HG03103 (cell line): Measurements from ENCODE around the gene GAREM2.

Experiments used
- ATAC-seq: cut with Tn5 transposase; IDR thresholded peaks from one replicate; pipeline ENCODE4 v1.9.1; 2021; ENCODE audit warnings: low read depth; ENCODE audit not compliant: unreplicated experiment

GAREM2 gene

GRCh38 chr2:26169226-26169625, 3.7 kb upstream of the GAREM2 start:
- no peak for ATAC-seq

- ATAC-seq = no peak
Measured at GRCh38 chr2:26169681-26170414, 3.0 kb upstream of the GAREM2 start.

GRCh38 chr2:26170795-26171194, 2.1 kb upstream of the GAREM2 start:
- ATAC-seq = no peak

- ATAC-seq = no peak
Measured at GRCh38 chr2:26172189-26172870, 558 bp upstream of the GAREM2 start.

GRCh38 chr2:26173776-26174482, 1.0 kb downstream of the GAREM2 start:
- ATAC-seq = no peak

- ATAC-seq = no peak
Measured at GRCh38 chr2:26174691-26175465, 2.0 kb downstream of the GAREM2 start.

- no peak for ATAC-seq
Measured at GRCh38 chr2:26175466-26176278, 2.8 kb downstream of the GAREM2 start.

- no peak for ATAC-seq
Measured at GRCh38 chr2:26176279-26176615, 3.4 kb downstream of the GAREM2 start.

GRCh38 chr2:26177122-26177521, 4.2 kb downstream of the GAREM2 start:
- no peak for ATAC-seq

- ATAC-seq = no peak
Measured at GRCh38 chr2:26178246-26178645, 5.4 kb downstream of the GAREM2 start.

- no peak for ATAC-seq
Measured at GRCh38 chr2:26178746-26179436, 6.0 kb downstream of the GAREM2 start.

GRCh38 chr2:26179446-26179913, 6.6 kb downstream of the GAREM2 start:
- ATAC-seq = no peak

- ATAC-seq = no peak
Measured at GRCh38 chr2:26182441-26182840, 9.6 kb downstream of the GAREM2 start.

- no peak for ATAC-seq
Measured at GRCh38 chr2:26182887-26183630, 10.2 kb downstream of the GAREM2 start.

GRCh38 chr2:26184121-26184520, 11.2 kb downstream of the GAREM2 start:
- ATAC-seq = no peak

- peak; percentile 82 for ATAC-seq
Measured at GRCh38 chr2:26184555-26185303, 11.8 kb downstream of the GAREM2 start.

GRCh38 chr2:26185304-26185928, 12.5 kb downstream of the GAREM2 start:
- no peak for ATAC-seq
